HG02610 (cell line): ENCODE data around the gene MOCOS.
"Not testable (repeated sequence)": the region's sequence is repeated elsewhere in the genome, so short reads cannot be mapped to it uniquely, and the experiment has no call there.

Experiments used
- ATAC-seq: cut with Tn5 transposase; IDR thresholded peaks from one replicate; pipeline ENCODE4 v1.9.1; 2021; ENCODE audit warnings: mild to moderate bottlenecking, moderate library complexity; ENCODE audit not compliant: unreplicated experiment

The MOCOS gene, protein sequence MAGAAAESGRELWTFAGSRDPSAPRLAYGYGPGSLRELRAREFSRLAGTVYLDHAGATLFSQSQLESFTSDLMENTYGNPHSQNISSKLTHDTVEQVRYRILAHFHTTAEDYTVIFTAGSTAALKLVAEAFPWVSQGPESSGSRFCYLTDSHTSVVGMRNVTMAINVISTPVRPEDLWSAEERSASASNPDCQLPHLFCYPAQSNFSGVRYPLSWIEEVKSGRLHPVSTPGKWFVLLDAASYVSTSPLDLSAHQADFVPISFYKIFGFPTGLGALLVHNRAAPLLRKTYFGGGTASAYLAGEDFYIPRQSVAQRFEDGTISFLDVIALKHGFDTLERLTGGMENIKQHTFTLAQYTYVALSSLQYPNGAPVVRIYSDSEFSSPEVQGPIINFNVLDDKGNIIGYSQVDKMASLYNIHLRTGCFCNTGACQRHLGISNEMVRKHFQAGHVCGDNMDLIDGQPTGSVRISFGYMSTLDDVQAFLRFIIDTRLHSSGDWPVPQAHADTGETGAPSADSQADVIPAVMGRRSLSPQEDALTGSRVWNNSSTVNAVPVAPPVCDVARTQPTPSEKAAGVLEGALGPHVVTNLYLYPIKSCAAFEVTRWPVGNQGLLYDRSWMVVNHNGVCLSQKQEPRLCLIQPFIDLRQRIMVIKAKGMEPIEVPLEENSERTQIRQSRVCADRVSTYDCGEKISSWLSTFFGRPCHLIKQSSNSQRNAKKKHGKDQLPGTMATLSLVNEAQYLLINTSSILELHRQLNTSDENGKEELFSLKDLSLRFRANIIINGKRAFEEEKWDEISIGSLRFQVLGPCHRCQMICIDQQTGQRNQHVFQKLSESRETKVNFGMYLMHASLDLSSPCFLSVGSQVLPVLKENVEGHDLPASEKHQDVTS

DNA sequence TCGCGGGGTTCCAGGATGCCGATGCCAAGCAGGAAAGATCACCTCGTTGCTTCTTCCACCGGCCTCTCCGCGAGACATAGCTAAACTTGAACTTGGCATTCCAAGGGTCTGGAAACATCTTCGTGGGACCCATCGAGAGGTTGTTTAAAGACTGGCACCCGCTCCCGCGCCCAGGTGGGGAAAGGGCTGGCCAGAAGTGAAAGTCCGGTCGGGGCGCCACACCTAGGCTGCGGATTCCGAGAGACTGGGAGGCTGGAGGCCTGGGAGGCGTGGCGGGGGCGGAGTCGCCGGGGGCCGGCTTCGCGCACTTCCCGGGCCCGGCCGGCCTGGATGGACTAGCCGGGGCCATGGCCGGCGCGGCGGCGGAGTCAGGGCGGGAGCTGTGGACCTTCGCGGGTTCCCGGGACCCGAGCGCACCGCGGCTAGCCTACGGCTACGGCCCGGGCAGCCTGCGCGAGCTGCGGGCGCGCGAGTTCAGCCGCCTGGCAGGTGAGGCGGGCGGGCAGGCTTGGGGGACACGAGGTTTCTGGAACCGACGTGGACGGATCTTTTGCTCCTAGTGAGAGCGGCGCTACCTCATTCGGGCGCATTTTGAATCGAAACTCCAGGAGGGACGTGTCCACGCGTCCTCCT, at the start of gene MOCOS:
TSS of gene MOCOS (plus strand) at position 305 of the 633 bp plus-strand sequence. CDS start at position 348, 43 bp downstream.
- ATAC-seq, result peak; percentile 72

DNA sequence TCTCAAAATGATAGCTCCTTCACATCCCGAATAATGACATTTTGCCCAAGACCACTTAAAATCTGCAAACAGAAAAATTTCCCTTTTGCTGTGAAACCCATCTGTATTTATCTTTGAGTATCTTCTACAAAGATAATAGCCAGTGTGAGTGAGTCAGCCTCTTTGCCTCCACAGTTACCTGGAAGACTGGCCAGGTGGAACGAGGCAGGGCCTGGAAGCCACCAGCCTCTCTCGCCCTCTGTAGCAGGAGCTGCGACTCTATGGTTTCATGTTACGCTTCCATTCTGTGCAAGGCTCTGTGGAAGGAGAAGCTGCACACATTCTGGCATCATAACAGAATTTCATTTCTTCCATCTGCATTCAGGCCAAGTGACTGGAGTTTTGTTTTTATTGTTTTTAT, 48.1 kb upstream of the MOCOS start:
- no peak for ATAC-seq

GRCh38 chr18:36141576-36141975, 45.7 kb upstream of the MOCOS start:
- ATAC-seq, result no peak

- ATAC-seq, result no peak
These were observed 44.5 kb upstream of the MOCOS start for GRCh38 chr18:36142751-36143150.

DNA sequence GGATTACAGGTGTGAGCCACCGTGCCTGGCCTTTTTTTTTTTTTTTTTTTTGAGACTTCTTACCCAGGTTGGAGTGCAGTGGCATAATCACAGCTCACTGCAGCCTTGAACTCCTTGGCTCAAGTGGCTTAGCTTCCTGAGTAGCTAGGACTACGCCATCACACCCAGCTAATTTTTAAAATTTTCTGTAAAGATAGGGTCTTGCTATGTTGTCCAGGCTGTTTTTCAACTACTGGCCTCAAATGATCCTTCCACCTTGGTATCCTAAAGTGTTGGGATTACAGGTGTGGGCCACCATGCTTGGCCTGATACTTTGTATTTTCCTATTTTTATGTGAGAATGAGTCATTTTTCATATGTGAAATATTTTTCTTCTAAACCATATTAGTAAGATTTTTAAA, 43.9 kb upstream of the MOCOS start:
- ATAC-seq, result no peak

DNA sequence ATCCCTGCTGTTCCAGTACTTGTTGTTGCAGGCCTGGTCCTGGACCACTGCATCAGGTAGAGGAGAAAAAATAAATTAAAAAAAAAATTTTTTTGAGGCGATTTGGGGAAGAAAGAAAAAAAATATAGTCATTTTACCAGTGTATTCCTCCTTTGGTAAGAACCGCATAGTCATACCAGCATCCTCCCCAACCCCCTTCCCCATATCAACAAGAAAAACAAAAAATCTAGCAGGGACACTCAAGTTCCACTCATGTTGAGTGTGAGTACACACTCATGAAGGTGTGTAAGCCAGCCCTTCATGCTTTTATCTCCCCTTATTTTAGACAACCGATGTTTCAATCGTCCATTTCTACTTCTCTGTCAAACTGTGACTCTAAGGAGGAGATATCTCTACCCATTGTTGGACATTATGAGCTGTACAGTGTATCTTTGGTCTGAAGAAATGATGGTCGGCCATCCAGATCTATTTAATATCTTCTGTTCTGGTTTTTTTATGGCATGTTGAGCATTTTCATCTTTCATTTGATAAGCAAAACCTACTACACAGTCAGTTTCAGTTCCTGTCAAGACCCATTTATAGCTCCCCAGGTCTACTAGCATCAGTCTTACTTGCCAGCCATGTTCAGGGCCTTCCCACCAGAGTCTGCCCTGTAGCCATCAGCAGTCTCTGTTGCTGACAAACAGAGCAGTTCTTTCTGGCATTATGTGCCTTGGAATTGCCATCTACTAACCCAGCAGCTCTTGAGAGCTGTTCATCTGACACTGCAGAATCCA, 37.6 kb upstream of the MOCOS start:
- peak; percentile 95 for ATAC-seq

- ATAC-seq, result no peak
These were observed 34.5 kb upstream of the MOCOS start for GRCh38 chr18:36152781-36153180.

DNA sequence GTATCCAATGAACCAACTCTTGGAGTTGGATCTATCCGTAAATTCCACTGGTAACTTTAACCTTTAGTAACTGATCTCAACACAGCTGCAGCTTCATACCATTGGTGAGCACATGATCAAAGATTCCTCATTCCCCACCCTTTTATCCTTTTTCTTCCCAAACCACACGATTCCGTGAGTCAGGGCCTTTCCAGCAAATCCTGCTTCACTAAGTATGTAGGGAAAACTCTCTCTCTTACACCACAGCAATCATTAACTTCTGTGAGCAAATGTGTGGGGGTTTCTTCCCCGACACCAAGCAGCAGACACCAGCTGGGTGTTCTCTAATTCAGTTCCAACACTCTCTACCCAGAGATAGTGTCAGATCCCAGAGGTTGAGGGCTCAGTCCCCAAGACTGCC, 34.1 kb upstream of the MOCOS start:
- ATAC-seq, result no peak

- ATAC-seq, result no peak
These were observed 33.5 kb upstream of the MOCOS start for GRCh38 chr18:36153771-36154170.

DNA sequence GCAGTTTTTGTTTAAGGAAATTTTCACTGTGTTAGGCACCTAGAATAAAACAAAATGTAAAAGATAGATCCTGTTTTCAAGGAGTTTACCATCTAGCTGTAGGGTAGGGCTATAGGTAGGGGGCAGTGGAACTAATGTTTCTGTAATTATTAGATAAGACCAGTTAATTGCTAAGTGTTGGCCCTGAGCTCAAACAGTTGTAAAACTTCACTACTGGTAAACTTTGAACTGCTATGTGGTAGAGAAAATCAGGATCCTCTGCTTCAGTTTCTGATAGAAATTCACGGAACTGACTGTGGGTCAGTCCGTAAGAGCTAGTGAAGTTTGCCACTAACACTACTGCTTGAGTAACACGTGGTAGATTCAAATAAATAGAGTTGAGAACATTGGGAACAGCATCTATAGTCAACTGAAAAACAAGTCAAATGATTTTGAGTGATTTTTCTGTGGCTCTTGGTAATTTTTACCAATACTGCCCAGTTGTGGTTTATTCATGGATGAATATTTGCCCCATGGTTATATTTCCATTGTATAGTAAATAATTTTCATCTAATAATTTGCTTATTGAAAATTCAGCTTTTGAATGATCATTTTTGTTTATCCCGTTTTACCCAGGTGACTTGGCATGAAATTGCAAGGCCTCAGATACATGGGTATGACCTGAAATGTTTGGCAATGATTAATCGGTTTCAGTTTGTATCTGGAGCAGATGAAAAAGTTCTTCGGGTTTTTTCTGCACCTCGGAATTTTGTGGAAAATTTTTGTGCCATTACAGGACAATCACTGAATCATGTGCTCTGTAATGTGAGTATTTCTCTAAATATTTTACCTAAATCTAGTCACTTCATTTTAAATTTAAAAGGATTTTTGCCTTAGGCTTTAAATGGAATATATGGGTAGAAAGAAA, 31.2 kb upstream of the MOCOS start:
- no peak for ATAC-seq

- no peak for ATAC-seq
These were observed 29.9 kb upstream of the MOCOS start for GRCh38 chr18:36157441-36157840.

- ATAC-seq, result no peak
These were observed 28.9 kb upstream of the MOCOS start for GRCh38 chr18:36158266-36158867.

DNA sequence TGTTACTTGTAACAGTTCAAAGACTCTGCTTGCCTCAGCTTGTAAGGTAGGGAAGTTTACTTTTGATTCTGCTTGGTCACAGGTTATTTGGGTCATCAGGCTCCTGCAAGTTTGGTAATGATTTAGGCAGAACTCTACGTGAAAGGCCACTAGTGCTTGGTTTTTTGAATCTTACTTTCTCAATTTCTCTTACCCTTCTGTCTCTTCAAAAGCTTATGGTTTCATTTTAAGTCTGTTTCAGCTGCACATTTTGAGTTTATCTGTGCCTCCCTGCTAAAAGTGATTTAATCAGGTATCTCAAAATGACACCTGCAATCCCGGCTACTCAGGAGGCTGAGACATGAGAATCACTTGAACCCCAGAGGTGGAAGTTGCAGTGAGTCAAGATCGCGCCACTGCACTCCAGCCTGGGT, 26.3 kb upstream of the MOCOS start:
- no peak for ATAC-seq

DNA sequence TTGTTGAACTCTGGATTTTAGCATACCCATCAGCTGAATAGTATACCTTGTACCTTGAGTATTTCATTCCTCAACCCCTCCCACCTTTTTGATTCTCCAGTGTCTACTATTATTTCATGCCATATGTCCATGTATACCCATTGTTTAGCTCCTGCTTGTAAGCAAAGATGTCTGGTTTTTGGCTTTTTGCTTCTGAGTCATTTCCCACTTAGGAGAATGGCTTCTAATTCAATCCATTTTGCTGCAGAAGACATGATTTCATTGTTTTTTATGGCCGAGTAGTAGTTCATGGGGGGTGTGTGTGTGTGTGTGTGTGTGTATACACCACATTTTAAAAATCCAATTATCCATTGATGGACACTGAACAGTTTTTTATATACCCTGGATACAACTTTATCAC, 24.3 kb upstream of the MOCOS start:
- ATAC-seq, result no peak

GRCh38 chr18:36167692-36168218, 19.5 kb upstream of the MOCOS start:
- ATAC-seq, result no peak

DNA sequence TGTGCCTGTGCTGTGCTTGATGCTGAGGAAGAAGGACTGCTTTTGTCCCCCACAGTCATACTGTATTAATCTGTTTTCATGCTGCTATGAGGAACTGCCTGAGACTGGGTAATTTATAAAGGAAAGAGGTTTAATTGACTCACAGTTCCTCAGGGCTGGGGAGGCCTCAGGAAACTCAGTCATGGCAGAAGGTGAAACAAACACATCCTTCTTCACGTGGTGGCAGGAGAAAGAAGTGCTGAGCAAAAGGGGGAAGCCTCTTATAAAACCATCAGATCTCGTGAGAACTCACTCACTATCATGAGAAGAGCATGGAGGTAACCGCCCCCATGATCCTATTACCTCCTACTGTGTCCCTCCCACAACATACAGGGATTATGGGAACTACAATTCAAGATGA, 19.0 kb upstream of the MOCOS start:
- ATAC-seq, result not testable (repeated sequence)

DNA sequence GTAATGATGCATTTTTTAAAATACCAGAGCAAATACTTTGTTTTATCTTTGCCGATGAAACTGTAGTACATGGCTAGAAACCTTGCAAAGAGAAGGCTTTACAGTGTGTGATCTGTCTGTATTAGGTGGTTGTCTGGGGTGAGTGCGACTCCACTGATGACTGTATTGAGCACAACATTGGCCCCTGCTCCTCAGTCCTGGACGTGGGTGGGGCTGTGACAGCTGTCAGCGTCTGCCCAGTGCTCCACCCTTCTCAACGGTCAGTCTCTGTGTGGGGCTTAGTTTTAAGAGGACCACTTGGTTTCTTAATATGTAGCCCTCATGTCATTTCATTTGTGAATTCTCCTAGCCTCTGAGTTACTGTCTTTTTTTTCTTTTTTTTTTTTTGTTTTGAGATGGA, 17.4 kb upstream of the MOCOS start:
- ATAC-seq, result no peak

DNA sequence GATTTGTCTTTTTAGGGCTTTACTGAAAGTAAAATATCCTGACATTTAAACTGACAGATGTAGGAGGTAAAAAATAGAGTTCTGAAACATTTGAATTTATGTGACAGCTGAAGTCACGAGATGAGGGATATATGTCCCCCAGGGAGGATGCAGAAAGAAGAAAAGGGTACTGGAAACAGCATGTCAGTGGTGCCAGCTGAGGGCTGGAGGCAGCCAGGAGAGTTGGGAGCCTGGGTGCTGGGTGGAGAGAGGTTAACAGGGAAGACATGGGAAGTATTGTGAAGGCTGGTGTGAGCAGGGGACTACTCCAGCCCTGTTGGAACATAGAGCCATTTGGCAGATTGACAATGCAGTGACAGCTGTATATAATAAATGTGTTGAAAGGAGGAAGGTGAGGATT, 11.8 kb upstream of the MOCOS start:
- ATAC-seq, result no peak

DNA sequence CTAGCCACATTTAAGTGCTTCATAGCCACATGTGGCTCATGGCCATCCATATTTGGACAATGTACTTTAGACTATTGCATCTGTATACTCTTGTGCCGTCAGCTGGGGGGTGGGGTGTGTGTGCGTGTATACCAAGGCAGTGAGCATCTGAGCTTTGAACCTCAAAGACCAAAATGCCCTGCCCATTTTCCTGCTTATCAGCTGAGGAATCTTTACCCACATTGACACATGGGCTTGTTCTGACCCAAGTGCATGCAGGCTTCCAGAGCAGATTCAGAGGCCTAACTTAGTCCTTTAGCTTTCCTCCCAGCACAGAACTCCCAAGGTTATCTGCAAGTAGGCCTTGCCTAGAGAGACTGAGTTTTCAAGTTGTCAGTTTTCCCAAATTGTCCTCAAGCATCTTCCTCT, 11.1 kb upstream of the MOCOS start:
- no peak for ATAC-seq
